Osteoblast (primary cell): Measurements from ENCODE around the gene QRSL1. TPM values are rescaled to one million over a fixed set of nuclear protein-coding genes. Genes with fewer than 3 reads are reported as not detected.

ENCODE experiments used
- DNase-seq: peaks from one replicate; pipeline ENCODE4 v3.0.0; 2011; ENCODE audit warnings: low spot score, mixed read lengths; ENCODE audit not compliant: insufficient read length; ENCODE audit errors: missing footprints
- H2AFZ ChIP-seq: 2 replicates; pipeline ENCODE4 v1.6.0; 2011; ENCODE audit warnings: mild to moderate bottlenecking, low read length
- H3K27ac ChIP-seq: 2 replicates; pipeline ENCODE4 v1.5.1; 2011; ENCODE audit warnings: mild to moderate bottlenecking, low read depth, low read length, moderate library complexity
- H3K27me3 ChIP-seq: 2 replicates; pipeline ENCODE4 v1.6.0; 2012; ENCODE audit warnings: mild to moderate bottlenecking, control low read depth, inconsistent platforms, low read length, moderate library complexity; ENCODE audit not compliant: insufficient read depth
- H3K36me3 ChIP-seq: 2 replicates; pipeline ENCODE4 v1.5.1; 2011; ENCODE audit warnings: mild to moderate bottlenecking, low read length, control low read depth, moderate library complexity; ENCODE audit not compliant: insufficient read depth
- H3K4me1 ChIP-seq: 2 replicates; pipeline ENCODE4 v1.5.1; 2011; ENCODE audit warnings: mild to moderate bottlenecking, low read length, control low read depth, moderate library complexity; ENCODE audit not compliant: insufficient read depth
- H3K4me2 ChIP-seq: 2 replicates; pipeline ENCODE4 v1.6.0; 2011; ENCODE audit warnings: mild to moderate bottlenecking, low read length; ENCODE audit not compliant: insufficient read depth
- H3K4me3 ChIP-seq: fragments of 200-600 bp; sonication (generic); 3 replicates; pipeline ENCODE4 v1.5.1; 2012; ENCODE audit warnings: mild to moderate bottlenecking, low read length, inconsistent platforms; ENCODE audit not compliant: insufficient read depth
- H3K79me2 ChIP-seq: 2 replicates; pipeline ENCODE4 v1.6.0; 2012; ENCODE audit warnings: mild to moderate bottlenecking, low read length, control low read depth, inconsistent platforms; ENCODE audit not compliant: insufficient read depth
- H3K9me3 ChIP-seq: 2 replicates; pipeline ENCODE4 v1.5.1; 2011; ENCODE audit warnings: low read depth, low read length, control low read depth
- H4K20me1 ChIP-seq: 2 replicates; pipeline ENCODE4 v1.6.0; 2012; ENCODE audit warnings: mild to moderate bottlenecking, low read length, control low read depth; ENCODE audit not compliant: insufficient read depth
- total RNA-seq: library from RNA; depleted of rRNA; stranded (reverse); fragments of >200 nt; gene quantifications from 2 replicates; pipeline ENCODE4 v1.2.3, GENCODE V29; 2012
- TF ChIP-seq, protein P1 (sequence below): IDR thresholded peaks from 2 replicates; pipeline ENCODE4 v1.5.1; 2011; ENCODE audit warnings: mild to moderate bottlenecking, low read depth, low read length, moderate library complexity; ENCODE audit errors: extremely low read depth

QRSL1 gene
- total RNA-seq, 1 donor = 12.7 TPM

- Histone ChIP-seq H2AFZ (no peak overlapping the region), H3K27ac (no peak overlapping the region), H4K20me1 (peaks cover 7% of the 10 kb centered on the region), H3K9me3 (no peaks in the 10 kb centered on the region), H3K36me3 (peaks cover 18% of the 10 kb centered on the region), H3K27me3 (no peaks in the 10 kb centered on the region), H3K4me2 (no peak overlapping the region), H3K4me1 (peaks cover 2% of the 10 kb centered on the region), H3K4me3 (no peak overlapping the region), H3K79me2 (peaks cover 16% of the 10 kb centered on the region)
- peak; percentile 73 for DNase-seq
- TF ChIP-seq, protein P1, sequence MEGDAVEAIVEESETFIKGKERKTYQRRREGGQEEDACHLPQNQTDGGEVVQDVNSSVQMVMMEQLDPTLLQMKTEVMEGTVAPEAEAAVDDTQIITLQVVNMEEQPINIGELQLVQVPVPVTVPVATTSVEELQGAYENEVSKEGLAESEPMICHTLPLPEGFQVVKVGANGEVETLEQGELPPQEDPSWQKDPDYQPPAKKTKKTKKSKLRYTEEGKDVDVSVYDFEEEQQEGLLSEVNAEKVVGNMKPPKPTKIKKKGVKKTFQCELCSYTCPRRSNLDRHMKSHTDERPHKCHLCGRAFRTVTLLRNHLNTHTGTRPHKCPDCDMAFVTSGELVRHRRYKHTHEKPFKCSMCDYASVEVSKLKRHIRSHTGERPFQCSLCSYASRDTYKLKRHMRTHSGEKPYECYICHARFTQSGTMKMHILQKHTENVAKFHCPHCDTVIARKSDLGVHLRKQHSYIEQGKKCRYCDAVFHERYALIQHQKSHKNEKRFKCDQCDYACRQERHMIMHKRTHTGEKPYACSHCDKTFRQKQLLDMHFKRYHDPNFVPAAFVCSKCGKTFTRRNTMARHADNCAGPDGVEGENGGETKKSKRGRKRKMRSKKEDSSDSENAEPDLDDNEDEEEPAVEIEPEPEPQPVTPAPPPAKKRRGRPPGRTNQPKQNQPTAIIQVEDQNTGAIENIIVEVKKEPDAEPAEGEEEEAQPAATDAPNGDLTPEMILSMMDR = no peak
Measured at GRCh38 chr6:106643061-106643460, 13.7 kb downstream of the QRSL1 start.

- Histone ChIP-seq H2AFZ (no peak overlapping the region), H3K27ac (no peak overlapping the region), H3K36me3 (peaks cover 35% of the 10 kb centered on the region), H3K4me2 (no peak overlapping the region), H3K79me2 (no peaks in the 10 kb centered on the region), H3K27me3 (no peaks in the 10 kb centered on the region), H3K9me3 (no peaks in the 10 kb centered on the region), H4K20me1 (no peaks in the 10 kb centered on the region), H3K4me1 (no peaks in the 10 kb centered on the region), H3K4me3 (no peak overlapping the region)
- DNase-seq = no peak
- TF ChIP-seq, protein P1 = no peak
Measured at GRCh38 chr6:106648651-106649308, 19.4 kb downstream of the QRSL1 start.

- Histone ChIP-seq H2AFZ (no peak overlapping the region), H3K4me1 (no peaks in the 10 kb centered on the region), H3K36me3 (peaks cover 43% of the 10 kb centered on the region), H3K9me3 (peaks cover 3% of the 10 kb centered on the region), H3K79me2 (no peaks in the 10 kb centered on the region), H3K27ac (no peak overlapping the region), H3K4me2 (no peak overlapping the region), H3K4me3 (no peak overlapping the region), H4K20me1 (no peaks in the 10 kb centered on the region), H3K27me3 (no peaks in the 10 kb centered on the region)
- no peak for DNase-seq
- TF ChIP-seq, protein P1 = no peak
Measured at GRCh38 chr6:106658469-106658868, 29.1 kb downstream of the QRSL1 start.

DNA sequence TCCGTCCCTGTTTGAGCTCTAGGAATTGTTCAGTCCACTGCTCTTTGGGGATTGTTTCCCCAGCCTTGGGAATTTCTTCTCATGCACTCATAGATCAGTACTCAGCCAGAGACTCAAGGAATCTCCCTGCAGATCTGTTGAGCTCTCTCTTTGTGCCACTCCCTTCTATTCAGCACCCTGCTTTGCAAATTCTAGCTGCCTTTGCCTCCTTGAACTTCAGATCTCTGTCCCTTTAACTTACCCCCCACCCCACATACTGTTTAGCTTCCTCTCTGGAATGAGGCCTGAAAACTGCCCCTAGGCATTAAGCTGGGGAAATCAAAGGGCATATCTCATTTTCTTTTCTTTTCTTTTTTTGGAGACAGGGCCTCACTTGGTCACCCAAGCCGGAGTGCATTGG is 30.5 kb downstream of the QRSL1 start:
- no peaks in the 10 kb centered on the region for H3K27me3 ChIP-seq
- no peak overlapping the region for H3K4me3 ChIP-seq
- no peaks in the 10 kb centered on the region for H3K4me1 ChIP-seq
- H3K79me2 ChIP-seq = no peaks in the 10 kb centered on the region
- no peak overlapping the region for H2AFZ ChIP-seq
- DNase-seq = no peak
- H4K20me1 ChIP-seq = no peaks in the 10 kb centered on the region
- peaks cover 3% of the 10 kb centered on the region for H3K9me3 ChIP-seq
- H3K27ac ChIP-seq = no peak overlapping the region
- H3K36me3 ChIP-seq = peaks cover 43% of the 10 kb centered on the region
- H3K4me2 ChIP-seq = no peak overlapping the region
- TF ChIP-seq, protein P1 = no peak
